GM19025 (cell line): ENCODE data around the gene C6orf132.
"Not testable (repeated sequence)": the region's sequence is repeated elsewhere in the genome, so short reads cannot be mapped to it uniquely, and the experiment has no call there.

Experiments
- ATAC-seq: cut with Tn5 transposase; IDR thresholded peaks from one replicate; pipeline ENCODE4 v1.9.1; 2021; ENCODE audit warnings: mild to moderate bottlenecking, low read depth, moderate library complexity; ENCODE audit not compliant: unreplicated experiment

The C6orf132 gene

GRCh38 chr6:42162384-42162783 is 20.0 kb upstream of the C6orf132 start:
- no peak for ATAC-seq

- ATAC-seq = no peak
Measured at GRCh38 chr6:42159431-42160024, 17.1 kb upstream of the C6orf132 start.

GRCh38 chr6:42158631-42159030 is 16.2 kb upstream of the C6orf132 start:
- ATAC-seq = no peak

GRCh38 chr6:42158011-42158410 is 15.6 kb upstream of the C6orf132 start:
- ATAC-seq = no peak

GRCh38 chr6:42156638-42157037 is 14.2 kb upstream of the C6orf132 start:
- ATAC-seq = no peak

GRCh38 chr6:42155293-42155692 is 12.9 kb upstream of the C6orf132 start:
- no peak for ATAC-seq

GRCh38 chr6:42154461-42155209 is 12.2 kb upstream of the C6orf132 start:
- ATAC-seq = no peak

- ATAC-seq = no peak
Measured at GRCh38 chr6:42153921-42154320, 11.5 kb upstream of the C6orf132 start.

GRCh38 chr6:42152528-42153213 is 10.3 kb upstream of the C6orf132 start:
- not testable (repeated sequence) for ATAC-seq

- no peak for ATAC-seq
Measured at GRCh38 chr6:42152024-42152423, 9.6 kb upstream of the C6orf132 start.

- no peak for ATAC-seq
Measured at GRCh38 chr6:42150254-42150653, 7.8 kb upstream of the C6orf132 start.

- ATAC-seq = no peak
Measured at GRCh38 chr6:42148058-42148457, 5.6 kb upstream of the C6orf132 start.

GRCh38 chr6:42147138-42147562 is 4.7 kb upstream of the C6orf132 start:
- ATAC-seq = no peak

GRCh38 chr6:42141603-42142117 is 760 bp downstream of the C6orf132 start:
- no peak for ATAC-seq

- no peak for ATAC-seq
Measured at GRCh38 chr6:42140756-42141602, 1.4 kb downstream of the C6orf132 start.

GRCh38 chr6:42140032-42140431 is 2.4 kb downstream of the C6orf132 start:
- no peak for ATAC-seq

- no peak for ATAC-seq
Measured at GRCh38 chr6:42138630-42139619, 3.5 kb downstream of the C6orf132 start.

GRCh38 chr6:42138190-42138589 is 4.2 kb downstream of the C6orf132 start:
- no peak for ATAC-seq

GRCh38 chr6:42137194-42137753 is 5.1 kb downstream of the C6orf132 start:
- ATAC-seq = no peak
